GM21528 (cell line): Measurements from ENCODE around the gene RRP9.
"Not testable (repeated sequence)": the region's sequence is repeated elsewhere in the genome, so short reads cannot be mapped to it uniquely, and the experiment has no call there.

Source experiments
- ATAC-seq: cut with Tn5 transposase; IDR thresholded peaks from one replicate; pipeline ENCODE4 v1.9.1; 2021; ENCODE audit warnings: mild to moderate bottlenecking, moderate library complexity; ENCODE audit not compliant: unreplicated experiment, low FRiP score

The RRP9 gene

GRCh38 chr3:51941798-51942602 lies at the start of gene RRP9, which contains the start of gene PARP3:
RRP9 (minus strand) TSS chr3:51941904; CDS start chr3:51941867, 37 bp downstream.
PARP3 (plus strand) TSS chr3:51942363; CDS start chr3:51943356, 993 bp downstream.
- ATAC-seq = peak; percentile 85

- not testable (repeated sequence) for ATAC-seq
Measured at GRCh38 chr3:51990501-51990971, 48.8 kb upstream of the RRP9 start.

GRCh38 chr3:51988286-51989146 lies 46.8 kb upstream of the RRP9 start:
- ATAC-seq = no peak

- no peak for ATAC-seq
Measured at GRCh38 chr3:51987568-51987967, 45.9 kb upstream of the RRP9 start.

- no peak for ATAC-seq
Measured at GRCh38 chr3:51986010-51986947, 44.6 kb upstream of the RRP9 start.

GRCh38 chr3:51985063-51985462 lies 43.4 kb upstream of the RRP9 start:
- ATAC-seq = no peak

- ATAC-seq = no peak
Measured at GRCh38 chr3:51984269-51984647, 42.6 kb upstream of the RRP9 start.

GRCh38 chr3:51983578-51984268 lies 42.0 kb upstream of the RRP9 start:
- no peak for ATAC-seq

- ATAC-seq = peak; percentile 70
Measured at GRCh38 chr3:51982838-51983577, 41.3 kb upstream of the RRP9 start, which contains the start of gene ACY1. ACY1 (plus strand) TSS chr3:51983535; CDS start chr3:51984065, 530 bp downstream.

GRCh38 chr3:51982352-51982837 lies 40.7 kb upstream of the RRP9 start:
- ATAC-seq = peak; percentile 44

- ATAC-seq = no peak
Measured at GRCh38 chr3:51980253-51980652, 38.5 kb upstream of the RRP9 start.

GRCh38 chr3:51978143-51978502 lies 36.4 kb upstream of the RRP9 start:
- ATAC-seq = no peak

GRCh38 chr3:51977446-51978142 lies 35.9 kb upstream of the RRP9 start:
- no peak for ATAC-seq

GRCh38 chr3:51975852-51976549 lies 34.3 kb upstream of the RRP9 start:
- no peak for ATAC-seq

- peak; percentile 40 for ATAC-seq
Measured at GRCh38 chr3:51974963-51975851, 33.5 kb upstream of the RRP9 start, which contains the start of gene ABHD14A. ABHD14A (plus strand) TSS chr3:51975064; CDS start chr3:51975136, 72 bp downstream.

GRCh38 chr3:51974277-51974962 lies 32.7 kb upstream of the RRP9 start:
- no peak for ATAC-seq
